ENCODE data around the gene DDAH1.
A peak's percentile ranks its signal among the peaks of the same experiment; 100 is the strongest.

DDAH1 gene

DNA sequence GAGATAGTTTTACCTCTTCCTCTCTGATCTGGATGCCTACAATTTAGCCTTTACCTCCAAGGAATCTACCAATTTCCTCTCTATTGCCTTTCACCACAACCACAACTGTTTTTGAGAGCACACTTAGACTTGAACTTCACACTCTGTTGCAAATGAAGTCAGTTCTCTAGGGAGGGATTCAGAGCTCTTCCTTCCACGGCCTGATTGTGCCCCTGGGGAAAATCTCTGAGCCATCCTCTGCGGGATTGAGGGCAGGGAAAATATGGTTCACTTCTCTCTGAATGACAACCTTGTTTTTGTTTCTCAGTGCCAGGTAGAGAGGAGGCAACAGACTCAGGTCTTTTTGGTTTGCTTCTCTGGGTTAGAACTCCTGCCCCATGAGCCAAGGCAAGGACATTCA, 153.1 kb downstream of the DDAH1 start:
- H3K27ac ChIP-seq = peak overlapping the region; percentile 26
- TF ChIP-seq, protein P1, sequence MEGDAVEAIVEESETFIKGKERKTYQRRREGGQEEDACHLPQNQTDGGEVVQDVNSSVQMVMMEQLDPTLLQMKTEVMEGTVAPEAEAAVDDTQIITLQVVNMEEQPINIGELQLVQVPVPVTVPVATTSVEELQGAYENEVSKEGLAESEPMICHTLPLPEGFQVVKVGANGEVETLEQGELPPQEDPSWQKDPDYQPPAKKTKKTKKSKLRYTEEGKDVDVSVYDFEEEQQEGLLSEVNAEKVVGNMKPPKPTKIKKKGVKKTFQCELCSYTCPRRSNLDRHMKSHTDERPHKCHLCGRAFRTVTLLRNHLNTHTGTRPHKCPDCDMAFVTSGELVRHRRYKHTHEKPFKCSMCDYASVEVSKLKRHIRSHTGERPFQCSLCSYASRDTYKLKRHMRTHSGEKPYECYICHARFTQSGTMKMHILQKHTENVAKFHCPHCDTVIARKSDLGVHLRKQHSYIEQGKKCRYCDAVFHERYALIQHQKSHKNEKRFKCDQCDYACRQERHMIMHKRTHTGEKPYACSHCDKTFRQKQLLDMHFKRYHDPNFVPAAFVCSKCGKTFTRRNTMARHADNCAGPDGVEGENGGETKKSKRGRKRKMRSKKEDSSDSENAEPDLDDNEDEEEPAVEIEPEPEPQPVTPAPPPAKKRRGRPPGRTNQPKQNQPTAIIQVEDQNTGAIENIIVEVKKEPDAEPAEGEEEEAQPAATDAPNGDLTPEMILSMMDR (conservative IDR thresholded peaks at IDR 0.05) = no peak
- no peak for TF ChIP-seq ZFX (IDR thresholded peaks at IDR 0.05)

DNA sequence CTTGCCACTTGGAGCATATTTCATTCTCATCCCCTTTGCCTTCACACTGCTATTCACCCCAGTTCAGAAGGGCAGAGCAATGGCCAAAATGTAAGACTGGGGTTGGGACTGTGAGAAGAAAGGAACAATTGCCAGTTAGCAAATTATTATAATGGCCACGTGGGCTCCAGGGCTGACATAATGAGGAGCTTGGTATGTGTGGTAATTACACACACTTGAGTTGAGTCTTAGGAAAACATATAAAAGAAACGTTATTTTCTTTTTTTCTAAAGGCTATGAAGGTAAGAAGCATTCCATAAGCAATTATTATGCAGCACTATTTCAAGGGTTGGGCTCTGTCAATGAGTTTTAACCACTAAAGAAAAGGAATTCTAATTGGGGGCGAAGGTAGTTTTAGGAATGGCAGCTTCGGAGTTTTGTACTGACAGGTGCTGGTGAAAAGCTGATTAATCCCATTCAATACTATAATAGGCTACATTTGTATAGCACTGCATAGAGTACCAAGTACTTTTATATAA, 156.1 kb downstream of the DDAH1 start:
- TF ChIP-seq, protein P1 (conservative IDR thresholded peaks at IDR 0.05) = no peak
- no peak for TF ChIP-seq ZFX (IDR thresholded peaks at IDR 0.05)
- no peak overlapping the region for H3K27ac ChIP-seq

DNA sequence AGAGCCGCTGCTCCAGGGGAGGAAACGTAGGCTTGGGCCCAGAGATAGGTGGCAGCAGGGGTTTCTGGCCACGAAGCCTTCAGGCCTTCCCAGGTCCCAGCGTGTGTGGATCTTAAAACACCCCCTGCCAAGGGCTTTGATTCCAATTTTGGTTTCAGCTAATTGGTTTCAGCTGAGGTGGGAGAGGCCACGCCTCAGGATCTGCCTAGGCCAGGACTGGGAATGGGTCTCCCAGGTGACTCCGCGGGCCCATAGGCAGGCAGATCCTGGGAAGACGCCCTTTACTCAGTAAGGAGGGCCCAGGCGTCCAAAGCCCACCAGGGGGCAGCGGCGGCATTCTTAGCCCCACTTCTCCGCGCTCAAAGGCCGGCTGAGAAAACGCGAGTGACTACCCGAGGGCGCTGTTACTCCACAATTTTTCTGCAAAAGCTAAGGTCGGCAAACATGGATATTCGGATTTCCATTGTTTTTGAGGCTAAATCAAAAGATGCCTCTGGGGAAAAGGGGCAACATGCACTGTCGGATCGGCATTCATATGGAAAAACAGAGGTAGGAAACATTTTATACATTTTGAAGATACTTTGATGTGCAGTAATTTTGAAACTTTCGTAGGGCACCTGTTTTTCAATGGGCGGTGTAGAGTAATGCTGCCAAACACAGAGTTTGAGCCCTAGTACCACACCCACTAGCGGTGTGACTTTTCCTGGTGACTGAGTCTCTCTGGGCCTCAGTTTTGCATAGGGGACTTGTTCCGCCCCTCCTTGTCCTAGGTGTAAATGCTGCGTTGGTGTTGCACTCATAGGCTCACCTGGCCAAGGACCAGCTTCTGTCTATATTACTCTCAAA, 156.7 kb downstream of the DDAH1 start:
- TF ChIP-seq ZFX (IDR thresholded peaks at IDR 0.05) = no peak
- TF ChIP-seq, protein P1 (conservative IDR thresholded peaks at IDR 0.05) = peak; percentile 98
- H3K27ac ChIP-seq = no peak overlapping the region

DNA sequence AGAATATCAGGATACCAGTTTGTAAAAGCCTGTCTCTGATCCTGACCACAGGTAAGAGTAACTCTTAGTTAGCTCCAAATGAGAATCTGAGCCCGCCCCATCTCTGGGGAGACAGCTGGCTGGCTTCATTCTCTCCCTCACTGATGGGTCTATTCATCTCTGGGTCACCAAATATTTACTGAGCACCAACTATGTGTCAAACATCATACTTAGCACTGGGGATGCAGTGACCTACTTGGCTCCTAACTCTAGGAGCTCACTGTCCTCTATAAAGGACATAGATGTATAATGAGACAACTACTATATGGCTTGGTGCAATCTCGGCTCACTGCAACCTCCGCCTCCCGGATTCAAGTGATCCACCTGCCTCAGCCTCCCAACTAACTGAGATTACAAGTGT, 158.7 kb downstream of the DDAH1 start:
- no peak for TF ChIP-seq ZFX (IDR thresholded peaks at IDR 0.05)
- TF ChIP-seq, protein P1 (conservative IDR thresholded peaks at IDR 0.05) = no peak
- H3K27ac ChIP-seq = no peak overlapping the region

DNA sequence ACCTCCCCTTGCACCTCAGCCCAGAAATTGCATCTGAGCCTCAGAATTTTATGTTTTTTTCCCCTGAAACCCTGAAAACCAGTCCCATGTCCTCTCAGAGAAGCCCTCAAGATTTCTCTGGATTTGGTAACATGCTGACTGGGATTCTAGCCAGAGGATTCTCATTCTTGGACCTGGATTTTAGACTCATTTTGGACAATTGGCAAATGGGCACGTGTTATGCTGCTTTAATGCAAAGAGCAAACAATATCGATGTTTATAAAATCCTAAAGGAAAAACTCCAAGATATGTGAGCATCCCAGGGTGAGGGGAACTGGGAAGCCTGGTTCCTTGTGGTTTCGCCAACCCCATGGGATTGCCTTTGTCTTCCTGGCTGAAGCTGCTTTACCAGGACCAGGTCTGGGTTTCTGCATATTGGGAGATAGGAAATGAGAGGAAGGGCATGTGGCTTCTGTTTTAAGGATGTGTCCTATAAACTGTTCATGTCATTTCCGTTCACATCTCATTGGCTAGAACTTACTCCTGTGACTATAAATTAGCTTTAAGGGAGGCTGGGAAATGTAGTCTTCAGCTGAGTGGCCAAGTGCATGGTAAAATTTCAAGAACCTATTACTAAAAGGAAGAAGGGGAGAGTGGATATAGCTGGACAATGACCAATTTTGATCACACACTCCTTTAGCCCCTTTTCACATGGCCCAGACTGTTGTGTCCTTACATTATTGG, 161.4 kb downstream of the DDAH1 start:
- no peak for TF ChIP-seq ZFX (IDR thresholded peaks at IDR 0.05)
- TF ChIP-seq, protein P1 (conservative IDR thresholded peaks at IDR 0.05) = no peak
- H3K27ac ChIP-seq = no peak overlapping the region

DNA sequence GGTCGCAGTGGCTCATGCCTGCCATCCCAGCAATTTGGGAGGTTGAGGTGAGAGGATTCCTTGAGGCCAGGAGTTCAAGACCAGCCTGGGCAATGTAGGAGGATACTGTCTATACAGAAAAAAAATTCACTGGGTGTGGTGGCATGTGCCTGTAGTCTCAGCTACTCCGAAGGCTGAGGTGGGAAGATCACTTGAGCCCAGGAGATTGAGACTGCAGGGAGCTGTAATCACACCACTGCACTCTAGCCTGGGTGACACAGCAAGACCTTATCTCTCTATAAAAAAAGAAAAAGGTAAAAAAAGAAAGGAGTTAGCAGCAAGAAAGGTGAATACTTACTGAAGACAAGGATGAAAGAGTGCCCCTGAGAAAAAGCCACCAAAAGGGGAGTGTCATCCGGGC, 164.8 kb downstream of the DDAH1 start:
- no peak overlapping the region for H3K27ac ChIP-seq

More for the DNA sequence above, 164.8 kb downstream of the DDAH1 start:
- no peak for TF ChIP-seq ZFX (IDR thresholded peaks at IDR 0.05)
- TF ChIP-seq, protein P1 (conservative IDR thresholded peaks at IDR 0.05) = no peak
